Keratinocyte (primary cell): ENCODE data around the gene MAP4K3. TPM values are rescaled to one million over a fixed set of nuclear protein-coding genes. Genes with fewer than 3 reads are reported as not detected.

Source experiments
- DNase-seq: peaks from one replicate; pipeline ENCODE4 v3.0.0-alpha.2; 2011; ENCODE audit warnings: low read depth, missing footprints, low spot score
- FAIRE-seq: peaks from 2 replicates; lab custom pipeline; 2011; peaks lifted over from hg19 to GRCh38; lab: Jason Lieb, UNC
- H2AFZ ChIP-seq: 2 replicates; pipeline ENCODE4 v1.6.0; 2012; ENCODE audit warnings: low read length, control low read depth, inconsistent platforms; ENCODE audit not compliant: control insufficient read depth
- H3K27ac ChIP-seq: 2 replicates; pipeline ENCODE4 v1.5.1; 2011; ENCODE audit warnings: low read length; ENCODE audit not compliant: control insufficient read depth, insufficient read depth
- H3K27me3 ChIP-seq: 3 replicates; pipeline ENCODE4 v1.6.0; 2011; ENCODE audit warnings: low read length; ENCODE audit not compliant: control insufficient read depth, insufficient read depth; ENCODE audit errors: extremely low read depth
- H3K36me3 ChIP-seq, 2 experiments: 2 replicates in 1 of 2; 3 replicates in 1 of 2; pipeline ENCODE4 v1.5.1; 2011; ENCODE audit warnings: low read length in 2 of 2, mild to moderate bottlenecking in 1 of 2; ENCODE audit not compliant: control insufficient read depth in 2 of 2, insufficient read depth in 2 of 2; ENCODE audit errors: extremely low read depth in 1 of 2
- H3K4me1 ChIP-seq: 3 replicates; pipeline ENCODE4 v1.5.1; 2011; ENCODE audit warnings: low read length; ENCODE audit not compliant: control insufficient read depth, insufficient read depth; ENCODE audit errors: extremely low read depth
- H3K4me2 ChIP-seq: 3 replicates; pipeline ENCODE4 v1.6.0; 2011; ENCODE audit warnings: low read depth, low read length; ENCODE audit not compliant: control insufficient read depth, insufficient read depth; ENCODE audit errors: extremely low read depth
- H3K4me3 ChIP-seq, 3 experiments: fragments of 200-600 bp in 1 of 3; sonication (generic) in 1 of 3; 2 replicates in 2 of 3; 3 replicates in 1 of 3; pipeline ENCODE4 v1.5.1; 2011 to 2016; ENCODE audit warnings: low read length in 3 of 3, mild to moderate bottlenecking in 3 of 3, control low read depth in 2 of 3, inconsistent platforms in 1 of 3, low read depth in 1 of 3, mixed read lengths in 1 of 3, mixed run types in 1 of 3, moderate library complexity in 1 of 3; ENCODE audit not compliant: control insufficient read depth in 2 of 3, insufficient read depth in 2 of 3; ENCODE audit errors: extremely low read depth in 1 of 3
- H3K79me2 ChIP-seq: 2 replicates; pipeline ENCODE4 v1.6.0; 2012; ENCODE audit warnings: low read length; ENCODE audit not compliant: control insufficient read depth, insufficient read depth
- H3K9ac ChIP-seq: 3 replicates; pipeline ENCODE4 v1.6.0; 2011; ENCODE audit warnings: low read length; ENCODE audit not compliant: control insufficient read depth, insufficient read depth; ENCODE audit errors: extremely low read depth
- H3K9me1 ChIP-seq: 3 replicates; pipeline ENCODE4 v1.6.0; 2011; ENCODE audit warnings: low read length; ENCODE audit not compliant: control insufficient read depth, insufficient read depth; ENCODE audit errors: extremely low read depth
- H3K9me3 ChIP-seq: 2 replicates; pipeline ENCODE4 v1.5.1; 2012; ENCODE audit warnings: low read depth, low read length; ENCODE audit not compliant: control insufficient read depth
- H4K20me1 ChIP-seq: 3 replicates; pipeline ENCODE4 v1.6.0; 2011; ENCODE audit warnings: low read length; ENCODE audit not compliant: control insufficient read depth, insufficient read depth; ENCODE audit errors: extremely low read depth
- EZH2 ChIP-seq: IDR thresholded peaks from one replicate; pipeline ENCODE4 v1.6.1; 2012; ENCODE audit warnings: inconsistent platforms, mild to moderate bottlenecking, low read length, moderate library complexity
- dilution Hi-C: fragments of 300-500 bp; cut with MboI; formaldehyde crosslinking; loops from one replicate; pipeline ENCODE4 v1.7.0; 2020; ENCODE audit warnings: low sequenced_read_pairs; ENCODE audit not compliant: extremely low pct_ligation_motif_present
- polyA plus RNA-seq, 5 experiments: library from polyadenylated mRNA; depleted of rRNA in 3 of 5; stranded (reverse) in 3 of 5; stranded (forward) in 1 of 5; unstranded in 1 of 5; fragments of >200 nt; gene quantifications; 1 replicate in 1 of 5; 2 replicates in 3 of 5; 3 replicates in 1 of 5; pipeline versions ENCODE4 v1.2.1 to v1.2.3, GENCODE V29; 2011 to 2012; ENCODE audit warnings: missing spikeins in 2 of 5, low read depth in 1 of 5, low replicate concordance in 1 of 5
- TF ChIP-seq, protein P1 (sequence below), 3 experiments: IDR thresholded peaks in 1 of 3; conservative IDR thresholded peaks in 1 of 3; optimal IDR thresholded peaks in 1 of 3; 2 replicates in 2 of 3; 3 replicates in 1 of 3; pipeline versions ENCODE3 to v1.5.1; 2011; ENCODE audit warnings: low read length in 3 of 3, mild to moderate bottlenecking in 3 of 3, moderate library complexity in 2 of 3, control low read depth in 1 of 3, inconsistent platforms in 1 of 3; ENCODE audit not compliant: insufficient read depth in 2 of 3; ENCODE audit errors: extremely low read depth in 1 of 3

The MAP4K3 gene
- polyA plus RNA-seq, 1 donor (not counting 4 experiments of a cell fraction or from before 2014, with no cell fraction given) = 19.4 TPM

- dilution Hi-C loops = no loop called here
- Histone ChIP-seq H3K9me1 (no peaks in the 10 kb centered on the region), H3K4me2 (no peak overlapping the region), H3K27ac (no peak overlapping the region), H3K9me3 (no peaks in the 10 kb centered on the region), H3K27me3 (no peaks in the 10 kb centered on the region), H3K79me2 (peaks cover 54% of the 10 kb centered on the region), H2AFZ (no peak overlapping the region), H4K20me1 (no peaks in the 10 kb centered on the region), H3K9ac (no peak overlapping the region), H3K4me1 (no peaks in the 10 kb centered on the region), H3K36me3 (no peaks in the 10 kb centered on the region), H3K4me3 (no peak overlapping the region)
- no peak for DNase-seq
- FAIRE-seq = no peak
- no peak for TF ChIP-seq EZH2
- TF ChIP-seq, protein P1, sequence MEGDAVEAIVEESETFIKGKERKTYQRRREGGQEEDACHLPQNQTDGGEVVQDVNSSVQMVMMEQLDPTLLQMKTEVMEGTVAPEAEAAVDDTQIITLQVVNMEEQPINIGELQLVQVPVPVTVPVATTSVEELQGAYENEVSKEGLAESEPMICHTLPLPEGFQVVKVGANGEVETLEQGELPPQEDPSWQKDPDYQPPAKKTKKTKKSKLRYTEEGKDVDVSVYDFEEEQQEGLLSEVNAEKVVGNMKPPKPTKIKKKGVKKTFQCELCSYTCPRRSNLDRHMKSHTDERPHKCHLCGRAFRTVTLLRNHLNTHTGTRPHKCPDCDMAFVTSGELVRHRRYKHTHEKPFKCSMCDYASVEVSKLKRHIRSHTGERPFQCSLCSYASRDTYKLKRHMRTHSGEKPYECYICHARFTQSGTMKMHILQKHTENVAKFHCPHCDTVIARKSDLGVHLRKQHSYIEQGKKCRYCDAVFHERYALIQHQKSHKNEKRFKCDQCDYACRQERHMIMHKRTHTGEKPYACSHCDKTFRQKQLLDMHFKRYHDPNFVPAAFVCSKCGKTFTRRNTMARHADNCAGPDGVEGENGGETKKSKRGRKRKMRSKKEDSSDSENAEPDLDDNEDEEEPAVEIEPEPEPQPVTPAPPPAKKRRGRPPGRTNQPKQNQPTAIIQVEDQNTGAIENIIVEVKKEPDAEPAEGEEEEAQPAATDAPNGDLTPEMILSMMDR (optimal IDR thresholded peaks at IDR 0.05 in 1 of 3, IDR thresholded peaks at IDR 0.05 in 1 of 3, conservative IDR thresholded peaks at IDR 0.05 in 1 of 3; ENCODE audit: extremely low read depth in 1 of 3, insufficient read depth in 2 of 3, low read length in 3 of 3) = no peak
Observed at GRCh38 chr2:39395313-39395712, 41.8 kb downstream of the MAP4K3 start.

GRCh38 chr2:39394516-39394961 is 42.5 kb downstream of the MAP4K3 start:
- Histone ChIP-seq H3K79me2 (peaks cover 55% of the 10 kb centered on the region), H3K36me3 (no peaks in the 10 kb centered on the region), H3K27me3 (no peaks in the 10 kb centered on the region), H3K9ac (no peak overlapping the region), H3K9me3 (no peaks in the 10 kb centered on the region), H3K4me3 (no peak overlapping the region), H3K27ac (no peak overlapping the region), H3K4me2 (no peak overlapping the region), H3K9me1 (no peaks in the 10 kb centered on the region), H3K4me1 (no peaks in the 10 kb centered on the region), H4K20me1 (no peaks in the 10 kb centered on the region), H2AFZ (no peak overlapping the region)
- dilution Hi-C loops = no loop called here
- TF ChIP-seq EZH2 = no peak
- TF ChIP-seq, protein P1 (optimal IDR thresholded peaks at IDR 0.05 in 1 of 3, IDR thresholded peaks at IDR 0.05 in 1 of 3, conservative IDR thresholded peaks at IDR 0.05 in 1 of 3; ENCODE audit: extremely low read depth in 1 of 3, insufficient read depth in 2 of 3, low read length in 3 of 3) = no peak
- FAIRE-seq (no peak), DNase-seq (no peak)
